H1 (cell line): ENCODE measurements around the gene HCK. TPM values are rescaled to one million over a fixed set of nuclear protein-coding genes. Genes with fewer than 3 reads are reported as not detected.

Experiments used
- CTCF ChIA-PET: fragments of 300-600 bp; sonication (Branson Sonifier 250); formaldehyde crosslinking; loops from one replicate; lab custom pipeline; 2021; ENCODE audit not compliant: partially characterized antibody; lab: Charles Lee
- POLR2A ChIA-PET: fragments of 300-600 bp; sonication (Branson Sonifier 250); formaldehyde crosslinking; loops from one replicate; lab custom pipeline; 2021; ENCODE audit warnings: inconsistent platforms; ENCODE audit not compliant: partially characterized antibody; lab: Charles Lee
- DNase-seq, 2 experiments: peaks; one replicate each; pipeline versions ENCODE4 v3.0.0 to v3.0.0-alpha.2; 2010 to 2022; ENCODE audit warnings: low spot score in 2 of 2, low read depth in 1 of 2, mixed read lengths in 1 of 2
- FAIRE-seq: peaks from 2 replicates; lab custom pipeline; 2011; peaks lifted over from hg19 to GRCh38; lab: Jason Lieb, UNC
- H2AFZ ChIP-seq: 2 replicates; pipeline ENCODE4 v1.8.1; 2012; ENCODE audit warnings: low read length, inconsistent platforms
- H2AK5ac ChIP-seq: 2 replicates; pipeline ENCODE4 v1.6.1; 2013; ENCODE audit warnings: low read depth, low read length
- H2BK120ac ChIP-seq: replicated peaks from 2 replicates; pipeline ENCODE3; 2013; ENCODE audit warnings: low read depth, low read length, inconsistent platforms
- H2BK12ac ChIP-seq: 2 replicates; pipeline ENCODE4 v1.6.1; 2013; ENCODE audit warnings: low read depth, low read length
- H2BK15ac ChIP-seq: 2 replicates; pipeline ENCODE4 v1.6.1; 2013; ENCODE audit warnings: low read length
- H2BK20ac ChIP-seq: 2 replicates; pipeline ENCODE4 v1.6.1; 2013; ENCODE audit warnings: low read length
- H2BK5ac ChIP-seq: 2 replicates; pipeline ENCODE4 v1.6.1; 2013; ENCODE audit warnings: low read depth, low read length
- H3K14ac ChIP-seq: 2 replicates; pipeline ENCODE4 v1.6.1; 2013; ENCODE audit warnings: inconsistent platforms; ENCODE audit not compliant: insufficient read length
- H3K18ac ChIP-seq: 2 replicates; pipeline ENCODE4 v1.6.1; 2013; ENCODE audit warnings: low read length; ENCODE audit errors: extremely low read depth
- H3K23ac ChIP-seq: 2 replicates; pipeline ENCODE4 v1.6.1; 2013; ENCODE audit warnings: inconsistent platforms; ENCODE audit not compliant: insufficient read length
- H3K23me2 ChIP-seq: 2 replicates; pipeline ENCODE4 v1.6.1; 2013; ENCODE audit warnings: low read depth, low read length
- H3K27ac ChIP-seq: 2 replicates; pipeline ENCODE4 v1.6.1; 2011; ENCODE audit warnings: low read depth, low read length, inconsistent platforms
- H3K27me3 ChIP-seq, 4 experiments: replicated peaks in 1 of 4; 1 replicate in 1 of 4; 2 replicates in 3 of 4; pipeline versions ENCODE4 v1.6.1 to v1.8.1; 2011 to 2013; ENCODE audit warnings: low read length in 3 of 4, mild to moderate bottlenecking in 3 of 4, inconsistent platforms in 2 of 4, mixed read lengths in 2 of 4, moderate library complexity in 1 of 4; ENCODE audit not compliant: control insufficient read depth in 3 of 4, insufficient read depth in 3 of 4; ENCODE audit errors: extremely low read depth in 1 of 4
- H3K36me3 ChIP-seq, 4 experiments: 2 replicates each; pipeline versions ENCODE4 v1.6.1 to v1.8.1; 2011 to 2013; ENCODE audit warnings: mild to moderate bottlenecking in 4 of 4, low read length in 3 of 4, moderate library complexity in 2 of 4, control low read depth in 1 of 4, inconsistent platforms in 1 of 4; ENCODE audit not compliant: insufficient read depth in 4 of 4, control insufficient read depth in 2 of 4
- H3K4ac ChIP-seq: replicated peaks from 2 replicates; pipeline ENCODE3; 2013; ENCODE audit warnings: low read length, low read depth, mixed read lengths, inconsistent platforms; ENCODE audit not compliant: insufficient read length
- H3K4me1 ChIP-seq, 4 experiments: replicated peaks in 1 of 4; 1 replicate in 1 of 4; 2 replicates in 3 of 4; pipeline versions ENCODE4 v1.6.1 to v1.8.1; 2011 to 2013; ENCODE audit warnings: low read length in 3 of 4, inconsistent platforms in 2 of 4, mixed read lengths in 1 of 4; ENCODE audit not compliant: insufficient read depth in 4 of 4, control insufficient read depth in 3 of 4
- H3K4me2 ChIP-seq, 2 experiments: 2 replicates each; pipeline versions ENCODE4 v1.6.1 to v1.8.1; 2011 to 2013; ENCODE audit warnings: low read depth in 2 of 2, low read length in 2 of 2, control low read depth in 1 of 2, inconsistent platforms in 1 of 2, mild to moderate bottlenecking in 1 of 2; ENCODE audit not compliant: insufficient read depth in 1 of 2
- H3K4me3 ChIP-seq, 4 experiments: fragments of 200-600, 300-600 bp in 1 of 4; sonication (generic), shearing (Covaris generic), sonication (Bioruptor Twin) in 1 of 4; 2 replicates each; pipeline versions ENCODE4 v1.5.1 to v1.8.1; 2011 to 2016; ENCODE audit warnings: low read length in 4 of 4, low read depth in 3 of 4, control low read depth in 2 of 4, inconsistent platforms in 2 of 4, mild to moderate bottlenecking in 2 of 4, mixed read lengths in 1 of 4, moderate library complexity in 1 of 4; ENCODE audit not compliant: insufficient read depth in 2 of 4; ENCODE audit errors: extremely low read depth in 1 of 4
- H3K56ac ChIP-seq: replicated peaks from 2 replicates; pipeline ENCODE3; 2013; ENCODE audit warnings: low read depth, mild to moderate bottlenecking, mixed read lengths, low read length, inconsistent platforms; ENCODE audit not compliant: insufficient read length
- H3K79me1 ChIP-seq: 2 replicates; pipeline ENCODE4 v1.6.1; 2013; ENCODE audit warnings: low read depth, low read length, control low read depth
- H3K79me2 ChIP-seq, 2 experiments: 2 replicates each; pipeline versions ENCODE4 v1.6.1 to v1.8.1; 2012 to 2013; ENCODE audit warnings: low read length in 2 of 2, mild to moderate bottlenecking in 2 of 2, inconsistent platforms in 1 of 2; ENCODE audit not compliant: insufficient read depth in 2 of 2, control insufficient read depth in 1 of 2
- H3K9ac ChIP-seq, 4 experiments: replicated peaks in 1 of 4; 1 replicate in 1 of 4; 2 replicates in 3 of 4; pipeline versions ENCODE4 v1.6.1 to v1.8.1; 2011 to 2013; ENCODE audit warnings: low read depth in 3 of 4, low read length in 3 of 4, control low read depth in 2 of 4, mild to moderate bottlenecking in 2 of 4, moderate library complexity in 2 of 4, inconsistent platforms in 1 of 4; ENCODE audit errors: extremely low read depth in 1 of 4
- H3K9me3 ChIP-seq, 2 experiments: 2 replicates each; pipeline versions ENCODE4 v1.6.1 to v1.8.1; 2012 to 2013; ENCODE audit warnings: mild to moderate bottlenecking in 2 of 2, moderate library complexity in 2 of 2, control low read depth in 1 of 2, inconsistent platforms in 1 of 2, low read depth in 1 of 2, low read length in 1 of 2, mixed read lengths in 1 of 2; ENCODE audit not compliant: insufficient read depth in 2 of 2
- H4K20me1 ChIP-seq, 2 experiments: replicated peaks in 1 of 2; 2 replicates each; pipeline versions ENCODE3 to v1.8.1; 2011 to 2013; ENCODE audit warnings: inconsistent platforms in 2 of 2, low read length in 2 of 2, mild to moderate bottlenecking in 1 of 2; ENCODE audit not compliant: insufficient read depth in 2 of 2, control insufficient read depth in 1 of 2
- H4K5ac ChIP-seq: 2 replicates; pipeline ENCODE4 v1.6.1; 2013; ENCODE audit warnings: low read length, low read depth, mixed read lengths, inconsistent platforms; ENCODE audit not compliant: insufficient read length
- H4K8ac ChIP-seq: 2 replicates; pipeline ENCODE4 v1.8.0; 2013; ENCODE audit warnings: mild to moderate bottlenecking, moderate library complexity, low read length, inconsistent platforms; ENCODE audit not compliant: insufficient read depth; ENCODE audit errors: extremely low read depth
- H4K91ac ChIP-seq: replicated peaks from 2 replicates; pipeline ENCODE3; 2013; ENCODE audit warnings: low read length, mixed read lengths, inconsistent platforms; ENCODE audit not compliant: insufficient read length
- CEBPB ChIP-seq: IDR thresholded peaks from 2 replicates; pipeline ENCODE4 v1.6.1; 2012; ENCODE audit warnings: low read depth, low read length
- CREB1 ChIP-seq: IDR thresholded peaks from 2 replicates; pipeline ENCODE4 v1.6.1; 2012; ENCODE audit warnings: inconsistent platforms
- EP300 ChIP-seq, 2 experiments: IDR thresholded peaks; 1 replicate in 1 of 2; 2 replicates in 1 of 2; pipeline ENCODE4 v1.6.1; 2011 to 2012; ENCODE audit warnings: low read depth in 2 of 2, low read length in 2 of 2, mild to moderate bottlenecking in 2 of 2, borderline replicate concordance in 1 of 2, inconsistent platforms in 1 of 2, moderate library complexity in 1 of 2
- HDAC6 ChIP-seq: IDR thresholded peaks from one replicate; pipeline ENCODE4 v1.7.1; 2012; ENCODE audit warnings: low read depth, mild to moderate bottlenecking, inconsistent platforms, low read length, moderate library complexity
- POLR2AphosphoS5 ChIP-seq: IDR thresholded peaks from 2 replicates; pipeline ENCODE4 v1.6.1; 2011; ENCODE audit warnings: low read depth, low read length
- RAD21 ChIP-seq, 2 experiments: IDR thresholded peaks in 1 of 2; conservative IDR thresholded peaks in 1 of 2; 2 replicates each; pipeline ENCODE4 v1.6.1; 2011; ENCODE audit warnings: low read depth in 2 of 2, low read length in 2 of 2, improper control_type of control experiment in 1 of 2, inconsistent platforms in 1 of 2, mild to moderate bottlenecking in 1 of 2, moderate library complexity in 1 of 2
- RFX5 ChIP-seq: IDR thresholded peaks from 2 replicates; pipeline ENCODE4 v1.6.1; 2011; ENCODE audit warnings: low read depth, low read length, improper control_type of control experiment, borderline replicate concordance
- SP4 ChIP-seq: IDR thresholded peaks from 2 replicates; pipeline ENCODE4 v1.6.1; 2012; ENCODE audit warnings: low read length, inconsistent platforms
- YY1 ChIP-seq: IDR thresholded peaks from 2 replicates; pipeline ENCODE4 v1.6.1; 2011; ENCODE audit warnings: low read depth, mild to moderate bottlenecking, low read length
- WGBS, 2 experiments: shearing (Covaris generic) in 1 of 2; methylation state at CpG; one replicate each; pipeline versions ENCODE4 v1.1.6 to v1.1.7; 2013 to 2015; ENCODE audit warnings: low lambda C conversion rate in 2 of 2, mixed read lengths in 2 of 2, inconsistent platforms in 1 of 2, low coverage in 1 of 2, missing lambda C conversion rate in 1 of 2; ENCODE audit not compliant: insufficient replicate concordance in 2 of 2, insufficient coverage in 1 of 2, insufficient read length in 1 of 2; ENCODE audit errors: extremely low coverage in 1 of 2, missing lambda C conversion rate in 1 of 2; 5-methylcytosine and 5-hydroxymethylcytosine counted together
- polyA plus RNA-seq, 7 experiments: library from polyadenylated mRNA; depleted of rRNA in 3 of 7; stranded (reverse) in 5 of 7; unstranded in 2 of 7; fragments of >200 nt in 5 of 7; fragments of 200-250 nt in 2 of 7; gene quantifications; 1 replicate in 5 of 7; 2 replicates in 1 of 7; 4 replicates in 1 of 7; pipeline versions ENCODE4 v1.2.1 to v1.2.3, GENCODE V29; 2011 to 2013; ENCODE audit warnings: missing spikeins in 2 of 7, mixed read lengths in 2 of 7
- total RNA-seq: library from RNA; stranded (reverse); fragmentation: NEBNext Ultra II Directional; extraction: Animal tissue kit (Norgen Biotek cat#: 25700); gene quantifications from 2 replicates; pipeline ENCODE4 v1.2.1, GENCODE V29; 2021
- TF ChIP-seq, protein P1 (sequence below): IDR thresholded peaks from 2 replicates; pipeline ENCODE4 v1.6.1; 2012; ENCODE audit warnings: inconsistent platforms

Gene HCK
- total and polyA plus RNA-seq, 2 of the 8 experiments (the other 6 are each of a cell fraction or from before 2014, with no cell fraction given) = 0.37 to 4.3 TPM

GRCh38 chr20:32091888-32092346 is 39.9 kb downstream of the HCK start:
- H3K4me1 ChIP-seq = peaks cover 16 to 26% (median 24%) of the 10 kb centered on the region in 4 experiments
- no peak overlapping the region for H3K23ac ChIP-seq
- H4K20me1 ChIP-seq = no peaks in the 10 kb centered on the region
- H3K4ac ChIP-seq = no peak overlapping the region
- H3K36me3 ChIP-seq = no peaks in the 10 kb centered on the region; a peak in 1 of 8 replicates
- H4K91ac ChIP-seq = peak overlapping the region; percentile 41
- no peak overlapping the region for H4K8ac ChIP-seq
- no peaks in the 10 kb centered on the region; a peak in 1 of 7 replicates for H3K27me3 ChIP-seq
- no peak overlapping the region for H2AK5ac ChIP-seq
- H3K14ac ChIP-seq = no peak overlapping the region
- H3K56ac ChIP-seq = no peak overlapping the region
- no peak overlapping the region for H3K27ac ChIP-seq
- H3K18ac ChIP-seq = no peak overlapping the region; the same call in 1 of the 2 replicates
- no peak overlapping the region for H2BK20ac ChIP-seq
- no peaks in the 10 kb centered on the region for H3K23me2 ChIP-seq
- DNase-seq (peak; percentile 62 to 93), FAIRE-seq (peak; percentile 90)
- H2AFZ ChIP-seq = no peak overlapping the region
- peak overlapping the region; percentile 65 for H2BK120ac ChIP-seq
- peaks cover 4 to 7% of the 10 kb centered on the region in 2 experiments; a peak in 3 of 4 replicates for H3K9me3 ChIP-seq
- no peak overlapping the region for H3K9ac ChIP-seq
- H3K79me1 ChIP-seq = no peaks in the 10 kb centered on the region
- 16% methylated on average over 7 of the region's 7 CpGs; no CpG with 5 or more reads in 1 of the 2 experiments for WGBS, 2 experiments
- ChIA-PET POLR2A (interaction anchor here (0.7 to 2.4 kb wide), 7 partner anchors 11 to 266 kb away, joined by 3 to 14 read pairs (median 3); partner anchors contain the start of gene TM9SF4), CTCF (interaction anchor here (0.5 to 11.9 kb wide), 38 partner anchors 8 to 1574 kb away, joined by 3 to 176 read pairs (median 4); partner anchors contain the start of genes C20orf203, FOXS1, HCK and PDRG1)
- H2BK15ac ChIP-seq = 0 out of 2 replicates have a peak overlapping the region, but pooled peaks have one; percentile 61
- H3K79me2 ChIP-seq = no peaks in the 10 kb centered on the region
- H4K5ac ChIP-seq = peak overlapping the region; percentile 47
- no peak overlapping the region for H3K4me3 ChIP-seq
- peak overlapping the region; percentile 72; the same call in 1 of the 2 replicates for H2BK12ac ChIP-seq
- 0 out of 2 replicates have a peak overlapping the region, but pooled peaks have one; percentile 35 for H2BK5ac ChIP-seq
- H3K4me2 ChIP-seq = no peak overlapping the region
- TF ChIP-seq YY1 (peak; percentile 72), HDAC6 (no peak), SP4 (0 out of 2 replicates have a peak, but pooled peaks have one; percentile 62), EP300 (IDR thresholded peaks at IDR 0.05; ENCODE audit: borderline replicate concordance in 1 of 2, low read depth in 2 of 2, low read length in 2 of 2) (0 out of 3 replicates have a peak, but pooled peaks of 1 of the 2 experiments have one; percentile 57), POLR2AphosphoS5 (no peak), RAD21 (IDR thresholded peaks at IDR 0.05 in 1 of 2, conservative IDR thresholded peaks at IDR 0.05 in 1 of 2; ENCODE audit: low read depth in 2 of 2, low read length in 2 of 2) (peak; percentile 89 to 93), CREB1 (peak; percentile 18; the same call in 1 of the 2 replicates), CEBPB (peak; percentile 20; the same call in 1 of the 2 replicates), RFX5 (no peak)
- TF ChIP-seq, protein P1, sequence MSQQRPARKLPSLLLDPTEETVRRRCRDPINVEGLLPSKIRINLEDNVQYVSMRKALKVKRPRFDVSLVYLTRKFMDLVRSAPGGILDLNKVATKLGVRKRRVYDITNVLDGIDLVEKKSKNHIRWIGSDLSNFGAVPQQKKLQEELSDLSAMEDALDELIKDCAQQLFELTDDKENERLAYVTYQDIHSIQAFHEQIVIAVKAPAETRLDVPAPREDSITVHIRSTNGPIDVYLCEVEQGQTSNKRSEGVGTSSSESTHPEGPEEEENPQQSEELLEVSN = no peak
